Activated CD8-positive, alpha-beta T cell treated with anti-CD3 and anti-CD28 coated beads for 36 hours (primary cell): ENCODE data around the gene SMARCA2. TPM values are rescaled to one million over a fixed set of nuclear protein-coding genes. Genes with fewer than 3 reads are reported as not detected.
"Not testable (repeated sequence)": the region's sequence is repeated elsewhere in the genome, so short reads cannot be mapped to it uniquely, and the experiment has no call there.

Experiments
- ATAC-seq: fragments of 200-7000 bp; cut with Tn5 transposase; one replicate; pipeline ENCODE4 v1.10.0; 2021; ENCODE audit warnings: mild to moderate bottlenecking, moderate library complexity
- CTCF ChIA-PET: fragments of 350-600 bp; sonication (Branson Sonifier 250); formaldehyde crosslinking; loops from one replicate; lab custom pipeline; 2021; ENCODE audit warnings: antibody characterized with exemption; lab: Charles Lee
- POLR2A ChIA-PET: fragments of 350-600 bp; sonication (Branson Sonifier 250); formaldehyde crosslinking; loops from one replicate; lab custom pipeline; 2021; ENCODE audit warnings: antibody characterized with exemption; lab: Charles Lee
- DNase-seq: peaks from one replicate; pipeline ENCODE4 v3.0.0-alpha.2; 2020
- H3K27ac Mint-ChIP-seq: one replicate; pipeline ENCODE4 v1.8.0; 2021; ENCODE audit warnings: mild to moderate bottlenecking, mixed read lengths
- H3K27me3 Mint-ChIP-seq: one replicate; pipeline ENCODE4 v1.8.0; 2021; ENCODE audit warnings: mixed read lengths
- H3K36me3 Mint-ChIP-seq: one replicate; pipeline ENCODE4 v1.8.0; 2021; ENCODE audit warnings: low read depth, mixed read lengths
- H3K4me1 Mint-ChIP-seq: one replicate; pipeline ENCODE4 v1.8.0; 2021; ENCODE audit warnings: low read depth, mixed read lengths
- H3K4me3 Mint-ChIP-seq: one replicate; pipeline ENCODE4 v1.8.0; 2021; ENCODE audit warnings: mild to moderate bottlenecking, moderate library complexity, mixed read lengths
- H3K9me3 Mint-ChIP-seq: one replicate; pipeline ENCODE4 v1.8.0; 2021; ENCODE audit warnings: mixed read lengths
- intact Hi-C: fragments of 100-400 bp; cut with micrococcal nuclease; formaldehyde crosslinking; loops from one replicate; pipeline ENCODE4 v1.10.0; 2022
- total RNA-seq, 2 experiments: library from RNA; stranded (reverse); gene quantifications; one replicate each; pipeline ENCODE4 v1.2.3, GENCODE V29; 2021
- TF ChIP-seq, protein P1 (sequence below): fragments of 200-600 bp; IDR thresholded peaks from one replicate; pipeline ENCODE4 v1.8.0; 2022; ENCODE audit warnings: antibody characterized with exemption, mild to moderate bottlenecking

SMARCA2 gene
- total RNA-seq, 2 experiments from 2014 or later = 94.7 to 99.4 TPM

DNA sequence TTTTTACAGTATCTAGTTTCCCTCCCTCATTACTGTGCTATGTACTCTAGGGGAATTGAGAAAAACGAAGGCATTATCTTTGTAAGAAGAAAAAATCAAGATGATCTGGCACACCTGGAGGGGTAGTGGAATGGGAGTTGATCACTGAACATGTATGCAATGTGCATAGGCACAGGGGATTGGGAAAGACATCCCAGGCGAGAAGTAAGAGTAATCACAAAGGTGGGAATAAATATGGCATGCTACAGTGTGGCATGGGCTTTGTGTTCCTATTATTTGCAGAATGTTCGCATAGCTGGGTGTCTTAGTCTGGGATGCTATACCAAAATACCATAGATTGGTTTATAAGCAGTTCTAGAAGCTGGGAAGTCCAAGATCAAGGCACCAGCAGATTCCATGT, 130.6 kb downstream of the SMARCA2 start:
- intact Hi-C loops = no loop called here
- Mint-ChIP-seq H3K4me1 (peaks cover 46% of the 10 kb centered on the region), H3K4me3 (no peak overlapping the region), H3K27me3 (no peaks in the 10 kb centered on the region), H3K27ac (no peak overlapping the region), H3K9me3 (no peaks in the 10 kb centered on the region), H3K36me3 (peaks cover 27% of the 10 kb centered on the region)
- ATAC-seq = no peak
- DNase-seq = no peak
- CTCF ChIA-PET = interaction anchor here (1.3 to 2.4 kb wide), 2 partner anchors 14 to 582 kb away, joined by 3 to 10 read pairs; no protein-coding TSS in a partner anchor
- TF ChIP-seq, protein P1, sequence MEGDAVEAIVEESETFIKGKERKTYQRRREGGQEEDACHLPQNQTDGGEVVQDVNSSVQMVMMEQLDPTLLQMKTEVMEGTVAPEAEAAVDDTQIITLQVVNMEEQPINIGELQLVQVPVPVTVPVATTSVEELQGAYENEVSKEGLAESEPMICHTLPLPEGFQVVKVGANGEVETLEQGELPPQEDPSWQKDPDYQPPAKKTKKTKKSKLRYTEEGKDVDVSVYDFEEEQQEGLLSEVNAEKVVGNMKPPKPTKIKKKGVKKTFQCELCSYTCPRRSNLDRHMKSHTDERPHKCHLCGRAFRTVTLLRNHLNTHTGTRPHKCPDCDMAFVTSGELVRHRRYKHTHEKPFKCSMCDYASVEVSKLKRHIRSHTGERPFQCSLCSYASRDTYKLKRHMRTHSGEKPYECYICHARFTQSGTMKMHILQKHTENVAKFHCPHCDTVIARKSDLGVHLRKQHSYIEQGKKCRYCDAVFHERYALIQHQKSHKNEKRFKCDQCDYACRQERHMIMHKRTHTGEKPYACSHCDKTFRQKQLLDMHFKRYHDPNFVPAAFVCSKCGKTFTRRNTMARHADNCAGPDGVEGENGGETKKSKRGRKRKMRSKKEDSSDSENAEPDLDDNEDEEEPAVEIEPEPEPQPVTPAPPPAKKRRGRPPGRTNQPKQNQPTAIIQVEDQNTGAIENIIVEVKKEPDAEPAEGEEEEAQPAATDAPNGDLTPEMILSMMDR = no peak
- POLR2A ChIA-PET = no interaction called here

- H3K4me1 Mint-ChIP-seq = peaks cover 46% of the 10 kb centered on the region
- intact Hi-C loops, H3K27me3 Mint-ChIP-seq: not testable (repeated sequence)
Measured at GRCh38 chr9:2146700-2147099, 131.6 kb downstream of the SMARCA2 start.

DNA sequence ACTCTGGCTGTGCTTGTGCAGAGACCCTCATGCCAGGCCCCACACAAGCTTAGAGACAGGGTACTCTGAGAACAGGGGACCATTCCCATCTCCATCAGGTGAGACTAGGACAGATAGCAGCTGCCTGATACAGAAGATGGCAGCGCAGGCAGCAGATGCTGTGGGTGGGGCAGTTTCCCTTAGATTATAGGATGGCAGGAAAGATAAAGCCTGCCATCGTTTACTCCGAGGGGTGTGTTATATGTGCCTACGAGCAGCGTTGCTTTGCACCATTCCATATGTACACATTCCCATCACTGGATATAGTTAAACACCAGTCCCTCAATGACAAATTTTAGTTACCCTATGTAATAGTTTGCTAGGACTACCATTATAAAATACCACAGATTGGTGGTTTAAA, 135.2 kb downstream of the SMARCA2 start:
- peaks cover 42% of the 10 kb centered on the region for H3K4me1 Mint-ChIP-seq
- CTCF ChIA-PET = no interaction called here
- TF ChIP-seq, protein P1 = no peak
- H3K36me3 Mint-ChIP-seq = peaks cover 21% of the 10 kb centered on the region
- no peaks in the 10 kb centered on the region for H3K27me3 Mint-ChIP-seq
- intact Hi-C loops = no loop called here
- no peak overlapping the region for H3K4me3 Mint-ChIP-seq
- no peak for ATAC-seq
- H3K27ac Mint-ChIP-seq = peak overlapping the region; percentile 6
- H3K9me3 Mint-ChIP-seq = no peaks in the 10 kb centered on the region
- POLR2A ChIA-PET = no interaction called here
- no peak for DNase-seq

More at GRCh38 chr9:2146700-2147099, 131.6 kb downstream of the SMARCA2 start:
- CTCF ChIA-PET = interaction anchor here (1.3 to 2.4 kb wide), 2 partner anchors 15 to 581 kb away, joined by 3 to 10 read pairs; no protein-coding TSS in a partner anchor
- H3K4me3 Mint-ChIP-seq, H3K9me3 Mint-ChIP-seq, ATAC-seq, POLR2A ChIA-PET, H3K27ac Mint-ChIP-seq: not testable (repeated sequence)
- DNase-seq = peak; percentile 44
- H3K36me3 Mint-ChIP-seq = peaks cover 28% of the 10 kb centered on the region

GRCh38 chr9:2151171-2151570, 136.0 kb downstream of the SMARCA2 start:
- peaks cover 45% of the 10 kb centered on the region for H3K4me1 Mint-ChIP-seq
- no peaks in the 10 kb centered on the region for H3K27me3 Mint-ChIP-seq
- DNase-seq (no peak), ATAC-seq (no peak)
- POLR2A ChIA-PET = no interaction called here
- no peaks in the 10 kb centered on the region for H3K9me3 Mint-ChIP-seq
- CTCF ChIA-PET = no interaction called here
- H3K27ac Mint-ChIP-seq = peak overlapping the region; percentile 3
- TF ChIP-seq, protein P1 = no peak
- H3K36me3 Mint-ChIP-seq = peaks cover 21% of the 10 kb centered on the region
- intact Hi-C loops = no loop called here
- no peak overlapping the region for H3K4me3 Mint-ChIP-seq

DNA sequence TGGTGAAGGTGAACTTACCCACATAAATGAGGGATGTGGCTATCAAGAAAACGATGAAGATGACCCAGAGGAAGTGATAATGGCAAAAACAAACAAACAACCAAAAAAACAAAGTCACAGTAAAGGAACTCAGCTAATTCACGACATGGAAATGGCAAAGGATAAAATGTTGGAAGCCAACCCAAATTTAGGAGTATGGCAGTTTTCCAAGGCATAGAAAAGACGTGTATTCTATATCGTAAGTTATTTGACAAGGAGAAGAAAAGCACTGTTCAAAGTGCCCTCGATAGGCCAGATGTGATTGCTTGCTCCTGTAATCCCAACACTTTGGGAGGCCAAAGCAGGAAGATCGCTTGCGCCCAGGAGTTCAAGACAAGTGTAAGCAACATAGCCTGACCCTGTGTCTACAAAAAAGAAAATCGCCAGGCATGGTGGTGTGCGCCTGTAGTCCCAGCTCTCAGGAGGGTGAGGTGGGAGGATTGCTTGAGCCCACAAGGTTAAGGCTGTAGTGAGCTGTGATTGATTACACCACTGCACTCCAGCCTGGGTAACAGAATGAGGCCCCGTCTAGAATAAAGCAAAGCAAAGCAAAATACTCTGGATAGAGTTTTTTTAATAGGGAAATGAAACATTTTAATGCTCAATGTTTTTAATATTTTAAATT, 138.0 kb downstream of the SMARCA2 start:
- H3K4me1 Mint-ChIP-seq = peaks cover 53% of the 10 kb centered on the region
- no peaks in the 10 kb centered on the region for H3K27me3 Mint-ChIP-seq
- POLR2A ChIA-PET = no interaction called here
- no peaks in the 10 kb centered on the region for H3K9me3 Mint-ChIP-seq
- no peak for DNase-seq
- H3K36me3 Mint-ChIP-seq = peaks cover 19% of the 10 kb centered on the region
- no peak overlapping the region for H3K4me3 Mint-ChIP-seq
- H3K27ac Mint-ChIP-seq = no peak overlapping the region
- intact Hi-C loops = no loop called here
- TF ChIP-seq, protein P1 = no peak
- ATAC-seq = no peak
- CTCF ChIA-PET = interaction anchor here (1.0 kb wide), 1 partner anchor 27 kb away, joined by 3 read pairs; no protein-coding TSS in a partner anchor
